ENCODE data around the gene DAD1. TPM values are rescaled to one million over a fixed set of nuclear protein-coding genes. Genes with fewer than 3 reads are reported as not detected.

The DAD1 gene
- total and polyA plus RNA-seq, 12 donors: 91.8 to 537 (median 291) TPM

DNA sequence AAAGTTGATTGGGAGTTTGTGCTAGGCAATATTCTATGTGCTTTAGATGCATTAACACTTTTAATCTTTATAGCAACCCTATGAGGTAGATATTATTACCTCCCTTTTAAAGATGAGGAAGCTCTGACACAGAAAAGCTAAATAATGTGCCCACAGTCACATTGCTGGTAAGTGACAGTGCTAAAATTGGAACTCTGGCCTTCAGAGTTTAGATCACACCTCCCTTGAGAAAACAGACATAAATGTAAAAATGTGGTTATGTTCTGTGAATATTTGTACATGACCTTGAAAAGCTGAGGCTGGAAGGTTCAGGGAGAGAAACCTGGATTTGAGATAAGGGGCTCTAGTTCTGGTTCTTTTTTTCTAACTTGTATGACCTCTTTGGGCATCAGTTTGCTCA lies 11.0 kb upstream of the DAD1 start:
- Histone ChIP-seq H3K4me1 (replicated peaks in 1 of 2) (peaks cover 13 to 33% of the 10 kb centered on the region in 2 donors), H3K9me3 (replicated peaks in 1 of 3) (no peaks in the 10 kb centered on the region), H3K4me3 (peak overlapping the region in 1 of 4 donors; percentile 83), H3K27ac (no peak overlapping the region), H3K27me3 (no peaks in the 10 kb centered on the region), H3K36me3 (replicated peaks in 1 of 2) (peaks cover 0 to 35% of the 10 kb centered on the region in 2 donors)
- DNase-seq: no peak
- TF ChIP-seq, protein P1, sequence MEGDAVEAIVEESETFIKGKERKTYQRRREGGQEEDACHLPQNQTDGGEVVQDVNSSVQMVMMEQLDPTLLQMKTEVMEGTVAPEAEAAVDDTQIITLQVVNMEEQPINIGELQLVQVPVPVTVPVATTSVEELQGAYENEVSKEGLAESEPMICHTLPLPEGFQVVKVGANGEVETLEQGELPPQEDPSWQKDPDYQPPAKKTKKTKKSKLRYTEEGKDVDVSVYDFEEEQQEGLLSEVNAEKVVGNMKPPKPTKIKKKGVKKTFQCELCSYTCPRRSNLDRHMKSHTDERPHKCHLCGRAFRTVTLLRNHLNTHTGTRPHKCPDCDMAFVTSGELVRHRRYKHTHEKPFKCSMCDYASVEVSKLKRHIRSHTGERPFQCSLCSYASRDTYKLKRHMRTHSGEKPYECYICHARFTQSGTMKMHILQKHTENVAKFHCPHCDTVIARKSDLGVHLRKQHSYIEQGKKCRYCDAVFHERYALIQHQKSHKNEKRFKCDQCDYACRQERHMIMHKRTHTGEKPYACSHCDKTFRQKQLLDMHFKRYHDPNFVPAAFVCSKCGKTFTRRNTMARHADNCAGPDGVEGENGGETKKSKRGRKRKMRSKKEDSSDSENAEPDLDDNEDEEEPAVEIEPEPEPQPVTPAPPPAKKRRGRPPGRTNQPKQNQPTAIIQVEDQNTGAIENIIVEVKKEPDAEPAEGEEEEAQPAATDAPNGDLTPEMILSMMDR (IDR thresholded peaks at IDR 0.05): no peak
- TF ChIP-seq POLR2A (IDR thresholded peaks at IDR 0.05): no peak
- intact Hi-C loops (cut with DNase I): no loop called here

GRCh38 chr14:22599349-22599748 lies 10.3 kb upstream of the DAD1 start:
- Histone ChIP-seq H3K36me3 (replicated peaks in 1 of 2) (peaks cover 0 to 28% of the 10 kb centered on the region in 2 donors), H3K4me3 (peak overlapping the region in 1 of 4 donors; percentile 83), H3K4me1 (replicated peaks in 1 of 2) (peaks cover 13 to 33% of the 10 kb centered on the region in 2 donors), H3K27ac (peak overlapping the region in 2 of 5 donors; percentile 91 to 93), H3K9me3 (replicated peaks in 1 of 3) (no peaks in the 10 kb centered on the region), H3K27me3 (no peaks in the 10 kb centered on the region)
- intact Hi-C loops (cut with DNase I): no loop called here
- no peak for DNase-seq
- TF ChIP-seq POLR2A (IDR thresholded peaks at IDR 0.05): no peak
- TF ChIP-seq, protein P1 (IDR thresholded peaks at IDR 0.05): no peak
- 80 to 89% (median 82%) methylated on average over 3 of the region's 3 CpGs for WGBS, 4 donors

DNA sequence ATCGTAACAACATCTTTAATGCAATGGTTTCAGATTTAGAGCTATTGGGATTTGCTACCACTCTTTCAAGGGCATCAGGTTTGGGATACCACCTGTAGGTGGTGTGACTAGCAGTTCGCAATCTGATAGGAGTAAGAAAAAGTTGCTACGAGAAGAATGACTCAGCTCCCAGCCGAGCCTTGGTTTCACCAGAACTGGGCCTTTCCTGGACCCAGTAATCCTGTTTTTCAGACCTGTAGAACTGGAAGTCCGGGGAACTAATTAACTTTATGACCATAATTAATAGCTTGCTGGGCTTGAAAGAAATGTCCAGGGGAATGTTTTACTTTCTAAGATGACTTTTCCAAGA lies 9.8 kb upstream of the DAD1 start:
- WGBS, 4 donors: 2 to 3% (median 3%) methylated on average over 5 of the region's 5 CpGs
- H3K4me1 ChIP-seq (replicated peaks in 1 of 2): peaks cover 13 to 33% of the 10 kb centered on the region in 2 donors
- DNase-seq: peak; percentile 51 to 74 (median 61)

GRCh38 chr14:22598099-22598895 lies 9.3 kb upstream of the DAD1 start, which contains the start of gene ABHD4:
Gene ABHD4 (plus strand): TSS chr14:22598300. CDS start chr14:22598307, 7 bp downstream.
- intact Hi-C loops (cut with DNase I): no loop called here
- H3K4me3 ChIP-seq: peak within 1 kb of the TSS; percentile 56 to 86 (median 76)
- DNase-seq: peak; percentile 80 to 90 (median 84)
- H3K27me3 ChIP-seq: no peaks in the 10 kb centered on the region
- peak; percentile 37 to 89 for TF ChIP-seq POLR2A (IDR thresholded peaks at IDR 0.05)
- TF ChIP-seq, protein P1 (IDR thresholded peaks at IDR 0.05): no peak
- peak within 1 kb of the TSS; percentile 42 to 93 (median 74) for H3K27ac ChIP-seq
- H3K4me1 ChIP-seq (replicated peaks in 1 of 2): peaks cover 13 to 33% of the 10 kb centered on the region in 2 donors
- no peaks in the 10 kb centered on the region for H3K9me3 ChIP-seq (replicated peaks in 1 of 3)
- peaks cover 0 to 18% of the 10 kb centered on the region in 2 donors for H3K36me3 ChIP-seq (replicated peaks in 1 of 2)
- WGBS, 4 donors: 0 to 1% (median 0%) methylated on average over 14 to 49 of the region's 49 CpGs

More for the DNA sequence above, 9.8 kb upstream of the DAD1 start:
- intact Hi-C loops (cut with DNase I): no loop called here
- H3K27me3 ChIP-seq: no peaks in the 10 kb centered on the region
- no peaks in the 10 kb centered on the region for H3K9me3 ChIP-seq (replicated peaks in 1 of 3)
- H3K4me3 ChIP-seq: peak overlapping the region; percentile 56 to 86 (median 76)
- peaks cover 0 to 23% of the 10 kb centered on the region in 2 donors for H3K36me3 ChIP-seq (replicated peaks in 1 of 2)
- TF ChIP-seq, protein P1 (IDR thresholded peaks at IDR 0.05): peak in 5 of 6 experiments; percentile 14 to 40 (median 21)
- TF ChIP-seq POLR2A (IDR thresholded peaks at IDR 0.05): peak in 1 of 2 donors; percentile 4
- H3K27ac ChIP-seq: peak overlapping the region in 4 of 5 donors; percentile 70 to 93 (median 82)

Measured in adrenal gland (tissue), 12 donors.